DOHH2 (cell line): Measurements from ENCODE around the gene AP5B1.

ENCODE experiments used
- CTCF ChIP-seq: fragments of 200-600 bp; sonication (generic); IDR thresholded peaks from one replicate; pipeline ENCODE4 v1.5.1; 2014; ENCODE audit warnings: antibody characterized with exemption, mild to moderate bottlenecking, low read depth, low read length; ENCODE audit not compliant: poor library complexity, severe bottlenecking
- EZH2phosphoT487 ChIP-seq: fragments of 200-600 bp; sonication (generic); IDR thresholded peaks from 2 replicates; pipeline ENCODE4 v1.6.1; 2017; ENCODE audit warnings: borderline replicate concordance, mild to moderate bottlenecking, antibody characterized with exemption, low read length, moderate library complexity, mixed read lengths

GRCh38 chr11:65766535-65766934, 14.2 kb downstream of the AP5B1 start:
- TF ChIP-seq CTCF (no peak), EZH2phosphoT487 (no peak)
